Choroid plexus epithelial cell (primary cell): ENCODE data around the gene RHOT2.

Experiments used
- DNase-seq: peaks from one replicate; pipeline ENCODE4 v3.0.0-alpha.2; 2010; ENCODE audit warnings: low read depth
- H3K4me3 ChIP-seq: 2 replicates; pipeline ENCODE4 v1.5.1; 2011; ENCODE audit warnings: low read depth, mild to moderate bottlenecking, control low read depth, low read length, moderate library complexity
- CTCF ChIP-seq: conservative IDR thresholded peaks from 2 replicates; pipeline ENCODE4 v1.5.1; 2011; ENCODE audit warnings: low read depth, mild to moderate bottlenecking, control low read depth, inconsistent platforms, low read length, moderate library complexity

Gene RHOT2

GRCh38 chr16:705431-706188 is 37.7 kb downstream of the RHOT2 start, which contains the start of gene FBXL16:
TSS of gene FBXL16 (minus strand) at chr16:705801. CDS start at chr16:697405, 8,396 bp downstream.
- no peak for DNase-seq
- H3K4me3 ChIP-seq, result no peak within 1 kb of the TSS
- TF ChIP-seq CTCF, result no peak

- no peak overlapping the region for H3K4me3 ChIP-seq
- no peak for TF ChIP-seq CTCF
- DNase-seq, result no peak
Observed at GRCh38 chr16:706189-707061, 38.5 kb downstream of the RHOT2 start.

- H3K4me3 ChIP-seq, result no peak overlapping the region
- no peak for DNase-seq
- no peak for TF ChIP-seq CTCF
Observed at GRCh38 chr16:707062-707538, 39.2 kb downstream of the RHOT2 start.

GRCh38 chr16:708019-708418 is 40.1 kb downstream of the RHOT2 start:
- no peak for DNase-seq
- TF ChIP-seq CTCF, result no peak
- no peak overlapping the region for H3K4me3 ChIP-seq

GRCh38 chr16:708959-709358 is 41.0 kb downstream of the RHOT2 start:
- no peak overlapping the region for H3K4me3 ChIP-seq
- no peak for DNase-seq
- TF ChIP-seq CTCF, result no peak

- TF ChIP-seq CTCF, result no peak
- DNase-seq, result peak; percentile 90
- no peak overlapping the region for H3K4me3 ChIP-seq
Observed at GRCh38 chr16:709566-710499, 41.9 kb downstream of the RHOT2 start.
